ENCODE results near the gene GDF2.

GDF2 gene

DNA sequence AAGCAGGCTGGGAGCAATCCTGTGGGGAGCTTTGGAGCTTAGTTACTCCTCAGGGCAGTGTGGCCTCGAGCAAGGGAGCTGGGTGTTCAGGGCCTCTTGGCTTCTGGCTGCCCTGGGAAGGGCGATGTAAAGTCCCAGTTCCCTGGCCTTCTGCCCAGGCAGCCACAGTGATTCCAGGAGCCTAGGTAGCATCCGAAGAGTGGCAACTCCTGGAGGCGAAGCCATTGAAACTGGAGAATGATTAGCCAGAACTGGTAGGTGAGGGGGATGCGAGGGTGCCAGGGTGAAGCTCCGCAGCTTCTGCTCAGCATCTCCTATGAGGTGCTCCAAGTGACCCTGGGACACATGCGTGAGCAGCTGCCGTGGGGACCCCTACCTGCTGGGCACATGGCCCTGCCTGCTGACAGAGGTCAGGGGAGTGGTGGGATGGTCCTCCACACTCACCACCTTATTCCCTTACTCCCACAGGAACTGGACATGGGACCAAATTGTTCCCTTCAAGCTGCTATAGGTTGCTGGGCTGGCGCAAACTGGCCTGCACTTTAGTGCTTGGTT, 7.8 kb upstream of the GDF2 start:
- no peak for DNase-seq

DNA sequence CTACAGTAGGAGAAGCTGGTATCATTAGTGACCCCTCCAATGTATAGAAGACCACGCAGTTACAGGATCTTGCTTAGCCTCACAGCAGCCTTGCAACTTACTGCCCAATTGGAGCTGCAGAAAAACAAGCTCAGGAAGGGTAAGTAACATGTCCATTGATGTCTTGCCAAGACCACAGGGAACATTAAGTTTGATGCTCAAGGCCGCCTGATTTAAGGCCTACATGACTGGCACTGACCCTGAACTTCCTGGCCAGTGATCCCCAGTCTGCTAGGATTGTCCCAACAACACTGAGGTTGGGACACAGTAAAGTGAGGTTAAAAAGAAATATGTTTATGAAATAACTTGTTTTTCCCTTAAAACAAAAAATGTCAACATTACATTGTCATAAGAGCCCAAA, 6.8 kb upstream of the GDF2 start:
- DNase-seq: no peak

DNA sequence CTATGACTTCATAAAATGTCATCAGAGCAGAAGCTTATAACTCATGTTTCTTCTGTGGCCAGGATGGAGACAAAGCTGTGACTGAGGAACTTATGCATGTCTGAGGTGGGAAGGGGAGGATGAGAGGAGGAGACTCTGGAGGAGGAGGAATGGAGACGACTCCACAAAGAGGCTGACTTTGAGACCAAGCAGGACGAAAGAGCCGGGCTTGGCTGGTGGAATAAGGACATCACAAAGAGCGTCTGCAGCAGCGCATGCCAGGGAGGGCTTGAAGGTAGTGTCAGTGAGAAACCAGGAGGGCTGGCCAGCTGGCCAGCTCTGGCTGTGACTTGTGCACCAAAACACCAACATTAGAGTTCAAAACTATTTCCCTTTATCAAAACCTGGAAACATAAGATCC, 6.1 kb upstream of the GDF2 start:
- no peak for DNase-seq

DNA sequence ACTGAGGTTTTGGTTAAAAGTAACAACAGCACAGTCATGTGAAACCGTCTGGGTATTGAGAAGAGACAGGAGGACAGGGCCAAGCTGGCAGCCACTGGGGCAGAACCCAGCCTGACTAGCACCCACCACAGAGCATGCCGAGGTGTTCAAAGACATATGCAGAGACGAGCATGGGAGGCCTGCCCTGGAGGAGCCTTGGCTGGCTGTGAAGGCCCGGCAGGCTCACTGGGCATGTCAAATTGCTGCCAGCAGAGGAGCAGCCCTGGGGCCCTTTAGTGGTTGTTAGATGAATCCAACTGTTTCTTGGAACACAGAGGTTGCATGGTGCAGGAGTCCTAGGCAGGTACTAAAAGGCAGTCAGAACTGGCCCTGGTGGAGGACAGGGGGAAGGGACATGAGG, 5.0 kb upstream of the GDF2 start:
- no peak for DNase-seq

DNA sequence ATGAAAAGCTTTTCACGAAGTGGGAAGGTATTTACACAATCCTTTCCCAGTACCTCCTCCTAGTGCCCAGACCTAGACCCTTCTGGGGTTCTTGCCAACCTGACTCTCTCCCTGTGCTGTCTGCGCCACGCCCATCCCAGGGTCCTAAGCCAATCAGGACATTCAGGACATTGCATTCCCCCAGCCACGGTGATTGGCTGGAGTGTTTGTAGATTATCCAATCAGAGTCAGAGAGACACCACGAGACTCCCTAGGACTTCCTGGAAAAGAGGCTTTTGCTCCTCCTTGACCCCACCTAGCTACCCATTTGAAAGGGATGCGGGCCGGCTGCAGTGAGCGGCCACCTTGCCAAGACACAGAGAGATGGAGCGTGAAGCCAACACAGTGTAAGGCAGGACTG, 3.5 kb upstream of the GDF2 start:
- no peak for DNase-seq

- DNase-seq: no peak
These were observed 2.5 kb upstream of the GDF2 start for GRCh38 chr10:47319784-47320183.

GRCh38 chr10:47320812-47321211, 1.4 kb upstream of the GDF2 start:
- DNase-seq: no peak

GRCh38 chr10:47321521-47322195, 596 bp upstream of the GDF2 start:
- no peak for DNase-seq

GRCh38 chr10:47323087-47323486, 833 bp downstream of the GDF2 start:
- DNase-seq: no peak

DNA sequence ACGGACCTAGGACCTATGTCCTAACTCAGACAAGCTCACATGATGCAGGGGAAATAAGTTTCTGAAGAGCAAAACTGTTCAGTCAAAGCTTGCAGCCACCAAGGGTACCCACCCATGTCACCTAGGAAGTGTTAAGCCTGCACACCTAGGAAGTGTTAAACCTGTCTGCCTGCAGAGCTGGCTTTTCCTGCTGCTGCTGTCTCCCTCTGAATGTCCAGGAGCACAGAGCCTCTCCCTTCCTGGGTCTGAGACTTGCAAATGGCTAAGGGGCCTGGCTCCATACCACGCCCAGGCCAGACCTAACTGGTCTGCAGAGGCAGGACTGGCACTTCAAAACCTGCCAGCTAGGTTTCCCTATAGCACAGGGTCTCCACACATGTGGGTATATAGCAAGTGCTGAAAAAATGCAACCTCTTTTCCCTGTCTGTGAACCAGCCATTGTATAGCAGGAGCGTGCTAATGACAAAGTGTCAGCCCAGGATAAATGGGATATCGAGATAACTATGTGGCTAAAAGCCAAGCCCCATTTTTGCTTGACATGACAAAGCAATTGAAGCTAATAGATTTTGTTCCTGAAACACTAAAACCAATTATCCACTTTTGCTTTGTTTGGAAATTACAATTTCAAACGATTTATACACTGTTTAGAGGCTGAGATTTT, 1.5 kb downstream of the GDF2 start:
- DNase-seq: no peak

GRCh38 chr10:47325303-47326291, 3.3 kb downstream of the GDF2 start:
- no peak for DNase-seq

- DNase-seq: no peak
These were observed 4.2 kb downstream of the GDF2 start for GRCh38 chr10:47326306-47326926.

GRCh38 chr10:47326927-47327330, 4.7 kb downstream of the GDF2 start:
- DNase-seq: no peak

DNA sequence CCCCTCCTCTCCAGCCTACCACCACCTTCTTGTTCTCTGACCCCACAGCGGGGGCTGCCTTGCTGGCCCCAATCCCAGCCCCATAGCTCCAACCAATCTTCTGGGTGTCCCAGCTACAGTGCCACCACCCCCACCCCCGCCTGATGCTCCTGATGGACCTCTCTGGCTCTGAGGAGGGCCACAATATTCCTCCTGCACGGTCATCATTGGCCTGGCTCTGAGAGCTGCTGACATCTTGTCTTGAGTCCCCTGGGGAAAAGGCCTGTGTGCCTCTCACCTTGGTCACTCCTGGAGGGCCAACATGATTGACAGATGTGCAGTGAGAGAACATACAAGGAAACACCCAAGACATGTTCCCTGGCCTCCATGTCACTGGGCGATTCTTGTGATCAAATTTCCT, 7.6 kb downstream of the GDF2 start:
- DNase-seq: no peak

DNA sequence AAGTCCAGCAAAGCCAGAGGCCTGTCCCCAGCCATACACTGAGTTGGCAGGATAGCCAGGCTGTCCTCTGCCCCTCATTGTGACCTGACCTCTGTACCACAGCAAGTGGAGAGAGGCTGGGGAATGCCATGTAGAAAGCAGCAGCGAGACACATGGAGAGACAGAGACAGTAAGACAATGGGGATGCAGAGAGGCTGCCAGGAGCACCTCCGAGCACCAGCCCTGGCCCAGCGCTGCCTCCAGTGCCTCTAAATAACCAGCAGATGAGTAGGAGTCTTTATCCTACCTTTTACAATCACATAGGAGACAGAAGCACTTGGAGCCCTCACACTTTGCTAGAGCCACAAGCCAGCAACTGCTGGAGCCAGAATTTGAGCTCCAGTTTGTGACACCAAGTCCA, 8.1 kb downstream of the GDF2 start:
- no peak for DNase-seq

GRCh38 chr10:47330804-47331203, 8.6 kb downstream of the GDF2 start:
- no peak for DNase-seq

- DNase-seq: no peak
These were observed 9.2 kb downstream of the GDF2 start for GRCh38 chr10:47331491-47331890.

DNA sequence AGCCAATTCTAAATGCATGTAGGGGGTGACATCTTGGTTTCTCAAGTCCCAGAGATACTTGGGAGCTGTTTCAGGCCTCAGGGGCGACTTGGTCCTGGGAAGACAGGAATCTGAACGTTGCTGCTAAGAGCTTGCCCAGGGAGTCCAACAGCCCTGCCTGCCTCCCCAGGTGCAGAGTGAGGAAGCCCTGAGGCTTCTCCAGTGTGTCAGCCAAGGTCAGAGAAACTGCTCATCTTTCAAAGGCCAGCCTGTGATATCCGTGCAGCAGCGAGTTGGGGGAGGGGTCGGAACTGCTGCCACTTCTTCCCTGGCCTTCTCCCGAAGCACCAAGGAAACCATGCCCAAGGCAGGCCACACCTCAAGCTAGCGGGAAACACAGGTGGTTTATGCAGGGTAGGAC, 9.7 kb downstream of the GDF2 start:
- no peak for DNase-seq

- DNase-seq: no peak
These were observed 10.1 kb downstream of the GDF2 start for GRCh38 chr10:47332371-47332770.

- DNase-seq: no peak
These were observed 10.7 kb downstream of the GDF2 start for GRCh38 chr10:47332946-47333345.

DNA sequence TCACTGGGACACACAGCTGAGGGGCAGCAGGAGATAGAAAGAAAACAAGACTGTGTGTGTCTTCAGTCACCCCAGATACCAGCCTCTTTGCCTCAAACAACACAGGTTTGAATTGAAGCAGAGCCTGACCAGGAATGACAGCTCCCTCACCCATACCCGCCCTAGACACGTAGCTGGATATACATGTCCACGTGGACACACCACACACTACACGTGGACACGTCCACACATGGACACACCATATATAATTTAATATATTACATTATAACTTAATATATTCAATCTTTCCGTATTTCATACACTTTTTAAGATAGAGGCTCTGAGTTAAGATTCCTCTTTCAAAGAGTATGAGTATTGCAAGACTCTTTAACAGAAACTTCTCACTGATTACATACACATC, 11.3 kb downstream of the GDF2 start:
- no peak for DNase-seq

- no peak for DNase-seq
These were observed 12.4 kb downstream of the GDF2 start for GRCh38 chr10:47334466-47335295.
